ACC112 (cell line): ENCODE data around the gene IQCK.
A peak's percentile ranks its signal among the peaks of the same experiment; 100 is the strongest.

ENCODE experiments used
- H2AFZ ChIP-seq: fragments of 200-600 bp; sonication (generic); one replicate; pipeline ENCODE4 v1.6.0; 2017; ENCODE audit warnings: antibody characterized with exemption, low read length; ENCODE audit not compliant: unreplicated experiment
- H3K27ac ChIP-seq: fragments of 200-600 bp; sonication (generic); 2 replicates; pipeline ENCODE4 v1.5.1; 2014; ENCODE audit warnings: low read depth, mild to moderate bottlenecking, antibody characterized with exemption, low read length, moderate library complexity
- H3K27me3 ChIP-seq: fragments of 200-600 bp; sonication (generic); 2 replicates; pipeline ENCODE4 v1.6.1; 2014; ENCODE audit warnings: mild to moderate bottlenecking, antibody characterized with exemption, low read length, moderate library complexity, mixed read lengths; ENCODE audit not compliant: insufficient read depth
- H3K36me3 ChIP-seq: fragments of 200-600 bp; sonication (generic); 2 replicates; pipeline ENCODE4 v1.6.1; 2016; ENCODE audit warnings: mild to moderate bottlenecking, antibody characterized with exemption, low read length, moderate library complexity, mixed read lengths; ENCODE audit not compliant: insufficient read depth
- H3K4me1 ChIP-seq: fragments of 200-600 bp; sonication (generic); one replicate; pipeline ENCODE4 v1.6.1; 2016; ENCODE audit warnings: low read length, mixed read lengths; ENCODE audit not compliant: insufficient read depth, unreplicated experiment, control insufficient read depth
- H3K4me3 ChIP-seq: fragments of 200-600 bp; sonication (generic); 2 replicates; pipeline ENCODE4 v1.5.1; 2014; ENCODE audit warnings: mild to moderate bottlenecking, low read depth, low read length
- H3K79me2 ChIP-seq: fragments of 200-600 bp; sonication (generic); one replicate; pipeline ENCODE4 v1.6.0; 2016; ENCODE audit warnings: low read length; ENCODE audit not compliant: control insufficient read depth, unreplicated experiment, insufficient read depth

Gene IQCK

DNA sequence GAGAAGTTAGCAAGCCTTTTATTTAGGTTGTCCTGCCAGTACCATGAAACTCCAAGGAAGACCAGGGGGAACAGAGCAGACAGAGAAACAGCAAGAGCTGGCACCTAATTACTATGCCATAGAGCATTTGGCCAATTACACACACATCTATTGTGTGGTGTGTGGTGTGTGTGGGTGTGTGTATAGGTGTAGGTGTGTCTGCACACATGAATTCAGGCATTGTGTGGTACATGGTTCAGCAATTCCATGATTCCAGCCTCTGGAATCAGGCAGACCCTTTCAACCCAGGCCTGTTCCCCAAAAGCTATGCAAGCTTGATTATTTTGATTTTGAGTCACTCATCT, 25.7 kb downstream of the IQCK start:
- Histone ChIP-seq H3K27me3 (no peaks in the 10 kb centered on the region), H3K36me3 (no peaks in the 10 kb centered on the region), H3K4me3 (no peak overlapping the region), H3K27ac (no peak overlapping the region), H2AFZ (no peak overlapping the region), H3K4me1 (peaks cover 5% of the 10 kb centered on the region), H3K79me2 (no peaks in the 10 kb centered on the region)

DNA sequence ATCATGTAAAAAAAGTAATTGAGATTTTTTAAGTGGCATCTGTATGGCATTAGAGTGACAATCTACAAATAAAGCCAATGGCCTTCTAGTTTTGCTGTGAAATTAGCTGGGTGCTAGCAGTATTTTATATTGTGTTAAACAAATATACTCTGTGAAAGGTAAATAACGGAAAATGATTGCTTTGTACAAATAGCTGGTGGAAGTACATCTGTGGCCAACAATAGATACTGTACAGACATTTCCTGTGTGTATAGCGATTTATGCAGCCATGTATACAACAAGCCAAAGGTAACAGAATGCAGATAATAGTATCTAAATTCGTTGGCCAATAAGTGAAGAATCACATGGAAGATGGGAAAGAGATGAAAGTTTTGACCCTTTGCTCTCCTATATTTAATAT, 26.6 kb downstream of the IQCK start:
- Histone ChIP-seq H3K79me2 (no peaks in the 10 kb centered on the region), H2AFZ (no peak overlapping the region), H3K36me3 (no peaks in the 10 kb centered on the region), H3K27ac (no peak overlapping the region), H3K4me3 (no peak overlapping the region), H3K4me1 (peaks cover 5% of the 10 kb centered on the region), H3K27me3 (no peaks in the 10 kb centered on the region)

DNA sequence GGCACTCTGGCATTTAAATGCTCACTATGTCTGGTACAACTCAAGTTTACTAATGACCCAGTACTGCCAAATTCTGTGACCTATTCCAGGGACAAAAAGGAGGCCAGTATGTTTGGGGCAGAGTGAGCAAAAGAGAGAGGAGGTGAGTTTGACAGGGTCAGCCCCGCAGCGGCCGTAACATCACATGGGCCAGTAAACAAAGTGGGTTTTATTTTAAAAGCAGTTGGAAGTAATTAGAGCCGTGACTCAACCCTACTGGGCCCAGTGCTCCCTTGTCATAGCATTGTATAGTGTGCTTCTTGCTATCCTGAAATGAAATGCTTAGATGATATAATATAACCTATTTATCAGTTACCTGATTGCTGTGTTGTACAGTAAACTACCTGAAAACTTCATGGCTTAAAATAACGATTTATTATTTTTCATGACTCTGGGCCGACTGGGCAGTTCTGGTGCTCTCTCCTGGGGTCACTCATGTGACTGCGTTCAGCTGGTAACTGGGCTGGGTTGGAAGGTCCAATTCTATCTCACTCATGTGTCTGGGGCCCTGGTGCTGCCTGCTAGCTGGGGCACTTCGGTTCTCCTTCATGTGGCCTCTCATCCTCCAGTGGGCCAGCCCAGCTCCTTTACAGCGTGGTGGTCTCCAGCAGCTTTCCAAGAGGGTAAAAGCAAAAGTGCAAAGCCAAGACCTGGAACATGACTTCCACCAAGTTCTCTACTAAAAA, 27.4 kb downstream of the IQCK start:
- Histone ChIP-seq H3K27ac (no peak overlapping the region), H3K36me3 (no peaks in the 10 kb centered on the region), H2AFZ (no peak overlapping the region), H3K4me1 (peaks cover 5% of the 10 kb centered on the region), H3K27me3 (no peaks in the 10 kb centered on the region), H3K4me3 (no peak overlapping the region), H3K79me2 (no peaks in the 10 kb centered on the region)

DNA sequence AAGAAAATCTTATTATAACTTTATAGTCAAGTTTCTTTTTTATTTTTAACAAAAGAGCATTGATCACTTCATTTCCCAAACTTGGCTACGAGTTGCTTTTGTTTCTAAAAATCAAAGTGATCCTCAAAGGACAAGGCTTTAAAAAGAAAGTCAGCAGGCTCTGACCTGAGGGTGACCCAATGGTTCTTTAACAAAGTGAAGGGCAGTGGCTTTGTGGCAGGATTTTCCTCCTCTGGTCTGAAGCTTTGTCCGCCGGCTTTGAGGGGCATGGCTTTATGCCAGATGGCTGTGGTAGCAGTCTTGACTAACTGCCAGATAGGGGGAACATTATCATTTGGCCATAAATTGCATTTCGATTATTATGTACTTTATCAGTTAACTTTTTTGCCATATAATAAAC, 28.5 kb downstream of the IQCK start:
- Histone ChIP-seq H3K27ac (no peak overlapping the region), H3K79me2 (no peaks in the 10 kb centered on the region), H2AFZ (no peak overlapping the region), H3K27me3 (no peaks in the 10 kb centered on the region), H3K4me1 (peaks cover 5% of the 10 kb centered on the region), H3K4me3 (no peak overlapping the region), H3K36me3 (no peaks in the 10 kb centered on the region)

DNA sequence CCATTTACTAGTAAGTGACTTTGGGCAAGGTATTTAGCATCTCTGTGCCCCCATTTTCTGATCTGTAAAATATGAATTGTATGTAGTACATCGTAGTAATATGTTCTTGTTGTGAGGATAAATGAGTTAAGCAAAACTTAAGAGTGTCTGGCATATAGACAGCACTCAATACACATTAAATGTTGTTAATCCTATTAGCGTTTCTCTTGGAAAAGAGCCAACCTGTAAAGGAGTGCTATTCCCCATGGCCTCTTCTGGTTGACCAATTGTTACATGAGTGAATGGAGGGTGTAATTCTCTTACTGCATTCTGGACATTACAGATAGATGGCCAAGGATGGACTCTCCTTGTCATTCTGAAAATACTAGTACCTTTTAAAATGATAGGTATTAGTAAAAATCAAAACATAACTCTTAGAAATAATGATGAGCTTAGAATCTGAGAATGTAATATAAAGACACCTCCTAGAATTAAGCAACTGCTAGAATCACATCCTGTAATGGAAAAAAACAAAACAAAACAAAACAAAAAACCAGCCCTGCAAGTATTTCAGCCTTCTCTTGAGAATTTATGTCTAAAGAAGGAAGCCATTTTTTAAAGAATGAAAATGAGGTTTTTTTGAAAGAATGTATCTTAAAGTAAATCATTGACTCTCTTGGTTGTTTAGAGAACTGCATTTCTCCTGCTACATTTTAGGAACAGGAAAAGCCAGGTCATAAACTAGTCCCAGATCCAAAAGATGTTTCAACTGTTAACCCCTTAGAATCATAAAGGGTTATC, 30.5 kb downstream of the IQCK start:
- Histone ChIP-seq H3K27me3 (no peaks in the 10 kb centered on the region), H3K4me1 (peaks cover 5% of the 10 kb centered on the region), H3K27ac (no peak overlapping the region), H3K36me3 (no peaks in the 10 kb centered on the region), H2AFZ (no peak overlapping the region), H3K4me3 (no peak overlapping the region), H3K79me2 (no peaks in the 10 kb centered on the region)

DNA sequence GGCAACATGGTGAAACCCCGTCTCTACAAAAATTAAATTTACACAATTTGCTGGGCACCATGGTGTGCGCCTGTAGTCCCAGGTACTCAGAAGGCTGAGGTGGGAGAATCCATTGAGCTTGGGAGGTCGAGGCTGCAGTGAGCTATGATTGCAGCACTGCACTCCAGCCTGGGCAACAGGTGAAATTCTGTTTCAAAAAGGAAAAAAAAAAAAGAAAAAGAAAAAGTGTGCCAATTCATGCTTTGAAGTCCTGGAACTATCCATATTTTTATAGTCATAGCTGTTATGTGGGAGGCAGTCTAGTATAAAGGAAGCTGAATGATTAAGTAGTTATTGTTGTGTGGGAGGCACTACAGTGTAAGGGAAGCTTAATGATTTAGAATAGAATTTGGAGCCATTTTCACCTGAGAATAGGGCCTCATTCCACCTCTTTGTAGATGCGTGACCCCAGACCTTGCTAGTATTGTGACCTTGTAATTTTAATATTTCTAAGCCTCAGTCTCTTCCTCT, 31.6 kb downstream of the IQCK start:
- peaks cover 14% of the 10 kb centered on the region for H3K4me1 ChIP-seq

DNA sequence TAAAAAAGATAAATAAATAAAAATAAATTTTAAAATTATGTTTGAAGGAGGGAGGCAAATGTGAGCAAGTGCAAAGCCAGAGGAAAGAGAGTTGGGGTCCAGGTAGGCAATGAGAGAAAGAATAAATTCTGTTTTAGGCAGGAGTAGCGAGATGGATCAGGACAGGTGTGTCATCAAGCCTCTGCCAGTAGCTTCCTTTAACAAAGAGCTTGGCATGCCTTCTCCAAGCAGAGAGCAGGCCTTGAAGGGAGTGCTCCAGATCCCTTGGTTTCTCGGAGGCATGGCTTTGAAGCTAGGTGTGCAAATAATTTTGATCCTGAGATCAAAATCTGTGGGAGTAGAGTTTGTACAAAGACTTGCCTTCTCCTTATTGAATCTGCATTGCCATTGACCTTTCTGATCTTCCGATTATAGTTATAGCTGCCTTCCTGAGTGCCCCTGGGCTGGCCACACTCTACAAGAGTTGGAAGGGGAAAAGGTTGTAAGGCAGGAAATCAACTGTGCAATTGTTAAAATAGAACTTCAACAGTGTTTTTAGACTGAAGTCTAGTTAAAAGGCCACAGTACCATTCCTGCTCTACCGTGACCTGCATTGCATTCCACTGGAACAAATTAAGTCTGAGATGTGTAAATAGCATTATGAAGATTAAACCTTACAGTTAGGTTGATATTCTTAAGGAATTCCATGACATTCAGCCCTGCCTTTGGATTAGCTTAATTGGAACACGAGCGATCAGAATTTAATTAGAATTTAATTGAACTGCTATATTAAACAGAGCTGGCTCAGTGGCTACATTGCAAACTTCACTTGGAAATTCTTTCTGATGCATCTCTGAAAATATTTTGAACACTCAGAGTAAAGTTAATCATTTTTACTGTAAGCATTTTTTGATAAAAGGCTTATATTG, 33.7 kb downstream of the IQCK start:
- Histone ChIP-seq H3K4me3 (no peak overlapping the region), H3K27ac (no peak overlapping the region), H3K27me3 (no peaks in the 10 kb centered on the region), H2AFZ (no peak overlapping the region), H3K4me1 (peaks cover 13% of the 10 kb centered on the region), H3K79me2 (no peaks in the 10 kb centered on the region), H3K36me3 (no peaks in the 10 kb centered on the region)

More for the DNA sequence above, 31.6 kb downstream of the IQCK start:
- Histone ChIP-seq H3K27me3 (no peaks in the 10 kb centered on the region), H2AFZ (no peak overlapping the region), H3K4me3 (no peak overlapping the region), H3K27ac (no peak overlapping the region), H3K36me3 (no peaks in the 10 kb centered on the region), H3K79me2 (no peaks in the 10 kb centered on the region)

DNA sequence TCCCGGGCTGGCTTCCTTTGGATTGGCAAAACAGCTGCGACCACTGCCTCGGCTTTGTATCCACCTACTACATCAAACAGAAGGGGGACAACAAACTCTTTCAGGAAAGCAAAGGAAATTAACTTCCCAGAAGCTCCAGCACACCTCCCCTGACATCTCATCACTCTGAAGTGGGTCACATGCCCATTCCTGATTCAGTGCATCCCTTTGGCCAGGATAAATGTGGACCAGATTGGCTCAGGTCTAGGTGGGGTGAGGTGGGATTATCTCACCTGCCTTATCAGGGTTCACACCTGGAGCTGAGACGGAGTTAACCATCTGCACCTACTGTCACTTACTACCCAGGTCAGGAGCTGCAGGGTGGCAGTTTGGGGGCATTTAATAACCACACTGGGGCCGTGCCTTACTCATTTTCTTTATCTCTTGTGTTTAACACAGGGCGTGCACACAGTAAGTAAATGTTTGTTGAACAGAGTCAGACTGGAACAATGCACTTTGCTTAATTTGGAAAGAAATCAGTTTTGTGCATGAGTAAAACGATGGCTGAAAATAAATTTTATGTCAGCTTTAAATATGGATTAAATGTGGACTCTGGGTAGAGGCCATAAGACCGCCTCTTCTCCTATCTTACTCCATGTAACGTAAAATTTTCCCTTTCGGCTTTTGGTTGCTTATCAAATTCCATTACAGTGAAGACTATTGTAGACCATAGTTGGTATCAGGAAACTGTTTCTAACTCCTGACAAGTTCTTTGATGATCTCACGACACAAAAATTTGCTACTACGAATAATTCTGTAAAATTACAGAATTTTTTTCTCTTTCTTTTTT, 36.0 kb downstream of the IQCK start:
- Histone ChIP-seq H3K79me2 (no peaks in the 10 kb centered on the region), H3K36me3 (no peaks in the 10 kb centered on the region), H3K4me3 (peak overlapping the region; percentile 33; the same call in 1 of the 2 replicates), H3K27me3 (no peaks in the 10 kb centered on the region), H3K27ac (peak overlapping the region; percentile 65), H3K4me1 (peaks cover 13% of the 10 kb centered on the region), H2AFZ (peak overlapping the region; percentile 2)

DNA sequence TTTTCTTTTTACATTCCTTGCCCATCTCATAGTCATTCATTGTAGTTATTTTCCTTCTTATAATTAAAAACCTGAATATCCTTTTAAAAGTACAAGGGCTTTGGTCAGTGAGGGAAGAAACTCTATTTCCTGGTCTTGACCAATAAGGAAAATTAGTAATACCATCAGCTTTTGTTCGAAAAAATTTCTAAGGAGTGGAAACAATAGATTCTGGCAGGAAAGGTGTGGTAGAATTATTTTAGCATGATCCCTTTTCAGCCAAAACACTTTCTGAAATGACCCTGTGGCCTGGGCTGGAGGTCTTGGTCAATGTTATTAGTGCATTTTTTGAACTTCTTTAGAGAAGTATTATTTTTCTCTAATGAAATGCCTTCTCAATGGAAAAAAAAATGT, 36.6 kb downstream of the IQCK start:
- Histone ChIP-seq H3K4me3 (peak overlapping the region; percentile 6; the same call in 1 of the 2 replicates), H3K4me1 (peaks cover 13% of the 10 kb centered on the region), H3K27me3 (no peaks in the 10 kb centered on the region), H2AFZ (peak overlapping the region; percentile 2), H3K79me2 (no peaks in the 10 kb centered on the region), H3K36me3 (no peaks in the 10 kb centered on the region), H3K27ac (peak overlapping the region; percentile 65)

DNA sequence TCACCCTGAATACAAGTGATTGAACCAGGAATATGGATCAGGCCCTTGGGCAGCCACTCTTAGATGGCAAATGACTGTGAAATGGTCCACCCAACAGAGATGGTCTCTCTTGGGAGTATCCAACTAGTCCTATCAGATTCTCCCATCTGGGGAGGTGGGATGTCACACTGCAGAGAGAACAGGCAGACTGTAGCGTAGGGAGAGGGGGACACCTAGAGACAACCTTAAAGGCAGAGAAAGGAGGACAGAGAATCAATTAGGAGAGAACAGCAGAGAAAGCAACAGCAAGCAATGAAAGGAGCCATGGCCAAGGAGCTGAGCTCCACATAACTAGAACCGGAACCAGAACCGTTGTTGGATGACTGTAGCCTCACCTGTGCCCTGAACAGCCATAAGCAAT, 37.2 kb downstream of the IQCK start:
- no peak overlapping the region for H3K4me3 ChIP-seq
- no peak overlapping the region for H2AFZ ChIP-seq
- no peaks in the 10 kb centered on the region for H3K79me2 ChIP-seq
- peak overlapping the region; percentile 65; the same call in 1 of the 2 replicates for H3K27ac ChIP-seq
- peaks cover 13% of the 10 kb centered on the region for H3K4me1 ChIP-seq
- no peaks in the 10 kb centered on the region for H3K27me3 ChIP-seq
- H3K36me3 ChIP-seq = no peaks in the 10 kb centered on the region
